HS-5 (cell line): ENCODE data around the gene BCL2.
A peak's percentile ranks its signal among the peaks of the same experiment; 100 is the strongest.
"Not testable (repeated sequence)": the region's sequence is repeated elsewhere in the genome, so short reads cannot be mapped to it uniquely, and the experiment has no call there.

Source experiments
- DNase-seq: peaks from one replicate; pipeline ENCODE4 v3.0.0-alpha.2; 2012; ENCODE audit warnings: low read depth

BCL2 gene

GRCh38 chr18:63319383-63320122 is at the start of gene BCL2:
TSS of gene BCL2 (minus strand) at chr18:63319769.
- DNase-seq: no peak

GRCh38 chr18:63368611-63369010 is 49.0 kb upstream of the BCL2 start:
- no peak for DNase-seq

GRCh38 chr18:63367053-63367953 is 47.7 kb upstream of the BCL2 start, which contains the start of gene KDSR:
TSS of gene KDSR (minus strand) at chr18:63367206. CDS start at chr18:63367118, 88 bp downstream.
- peak; percentile 77 for DNase-seq

- peak; percentile 28 for DNase-seq
Measured at GRCh38 chr18:63366213-63367052, 46.9 kb upstream of the BCL2 start.

- DNase-seq: no peak
Measured at GRCh38 chr18:63365876-63366212, 46.3 kb upstream of the BCL2 start.

GRCh38 chr18:63363951-63364350 is 44.4 kb upstream of the BCL2 start:
- no peak for DNase-seq

- not testable (repeated sequence) for DNase-seq
Measured at GRCh38 chr18:63363420-63363819, 43.9 kb upstream of the BCL2 start.

- DNase-seq: no peak
Measured at GRCh38 chr18:63356272-63356896, 36.8 kb upstream of the BCL2 start.

- DNase-seq: no peak
Measured at GRCh38 chr18:63350230-63350629, 30.7 kb upstream of the BCL2 start.

- no peak for DNase-seq
Measured at GRCh38 chr18:63348508-63349136, 29.1 kb upstream of the BCL2 start.

GRCh38 chr18:63346480-63347183 is 27.1 kb upstream of the BCL2 start:
- DNase-seq: no peak

GRCh38 chr18:63346031-63346430 is 26.5 kb upstream of the BCL2 start:
- DNase-seq: no peak

GRCh38 chr18:63344918-63345317 is 25.3 kb upstream of the BCL2 start:
- DNase-seq: no peak

GRCh38 chr18:63344263-63344662 is 24.7 kb upstream of the BCL2 start:
- DNase-seq: no peak

- no peak for DNase-seq
Measured at GRCh38 chr18:63342206-63342605, 22.6 kb upstream of the BCL2 start.

GRCh38 chr18:63339920-63340484 is 20.4 kb upstream of the BCL2 start:
- DNase-seq: no peak

GRCh38 chr18:63336366-63337099 is 17.0 kb upstream of the BCL2 start:
- peak; percentile 93 for DNase-seq

GRCh38 chr18:63331105-63331504 is 11.5 kb upstream of the BCL2 start:
- no peak for DNase-seq

- DNase-seq: no peak
Measured at GRCh38 chr18:63329431-63330145, 10.0 kb upstream of the BCL2 start.
